Heart left ventricle (tissue), 16 donors: ENCODE measurements around the gene HEPACAM. TPM values are rescaled to one million over a fixed set of nuclear protein-coding genes. Genes with fewer than 3 reads are reported as not detected.

Experiments used
- ATAC-seq, 4 donors: fragments of 200-7000 bp; cut with Tn5 transposase; one replicate each; pipeline ENCODE4 v1.9.1; 2020 to 2022; ENCODE audit warnings: moderate library complexity in 4 of 4, mild to moderate bottlenecking in 3 of 4, moderate number of reproducible peaks in 1 of 4
- DNase-seq, 5 donors: peaks; one replicate each; pipeline ENCODE4 v3.0.0-alpha.2; 2020
- H3K27ac ChIP-seq, 12 donors: fragments of 200-600 bp; sonication (generic) in 4 of 12; one replicate each; pipeline versions ENCODE4 v1.5.0 to v1.8.0; 2016 to 2022; ENCODE audit warnings: mild to moderate bottlenecking in 2 of 12
- H3K27me3 ChIP-seq, 9 donors: fragments of 200-600 bp; sonication (generic) in 2 of 9; one replicate each; pipeline versions ENCODE4 v1.5.1 to v1.8.0; 2016 to 2022; ENCODE audit warnings: mild to moderate bottlenecking in 3 of 9
- H3K36me3 ChIP-seq, 9 donors: fragments of 200-600 bp; sonication (generic) in 2 of 9; one replicate each; pipeline versions ENCODE4 v1.5.0 to v1.8.0; 2018 to 2022; ENCODE audit warnings: mild to moderate bottlenecking in 2 of 9
- H3K4me1 ChIP-seq, 12 donors: fragments of 200-600 bp; sonication (generic) in 4 of 12; one replicate each; pipeline versions ENCODE4 v1.5.0 to v1.8.0; 2016 to 2022; ENCODE audit warnings: mild to moderate bottlenecking in 3 of 12
- H3K4me3 ChIP-seq, 12 donors: fragments of 200-600 bp; sonication (generic) in 4 of 12; one replicate each; pipeline versions ENCODE4 v1.5.0 to v1.8.0; 2017 to 2022; ENCODE audit warnings: mild to moderate bottlenecking in 9 of 12, moderate library complexity in 4 of 12
- H3K9me3 ChIP-seq, 12 donors: fragments of 200-600 bp; sonication (generic) in 4 of 12; one replicate each; pipeline versions ENCODE4 v1.5.0 to v1.8.0; 2016 to 2022; ENCODE audit warnings: mild to moderate bottlenecking in 1 of 12
- POLR2A ChIP-seq, 2 donors: fragments of 450-650 bp; IDR thresholded peaks; one replicate each; pipeline ENCODE4 v1.6.1; 2017; ENCODE audit warnings: antibody characterized with exemption in 2 of 2, mild to moderate bottlenecking in 2 of 2, moderate library complexity in 2 of 2
- WGBS, 4 donors: extraction: QIAGEN DNeasy Blood & Tissue Kit in 2 of 4; methylation state at CpG; one replicate each; pipeline versions ENCODE4 v1.1.5 to v1.1.7; 2013 to 2018; 5-methylcytosine and 5-hydroxymethylcytosine counted together
- intact Hi-C, 10 donors: fragments of 100-400 bp; cut with DNase I; formaldehyde crosslinking; loops; one replicate each; pipeline versions ENCODE4 v1.11.1 to v1.14.2; 2022
- polyA plus RNA-seq, 2 donors: library from polyadenylated mRNA; stranded (reverse); fragments of 200-250 nt; gene quantifications; one replicate each; pipeline ENCODE4 v1.2.3, GENCODE V29; 2013
- total RNA-seq, 9 donors: library from RNA; depleted of rRNA in 2 of 9; stranded (reverse); fragments of >200 nt in 2 of 9; fragmentation: NEBNext Ultra II Directional in 3 of 9; extraction: Animal tissue kit (Norgen Biotek cat#: 25700) in 3 of 9; gene quantifications; one replicate each; pipeline versions ENCODE4 v1.1.0 to v1.2.4, GENCODE V29; 2016 to 2023
- TF ChIP-seq, protein P1 (sequence below), 12 donors: fragments of 200-600 bp; sonication (generic) in 4 of 12; IDR thresholded peaks; one replicate each; pipeline versions ENCODE4 v1.5.0 to v1.8.0; 2018 to 2022; ENCODE audit warnings: antibody characterized with exemption in 12 of 12, mild to moderate bottlenecking in 5 of 12
- donor health status: ischemic (EF 13 %, LVEDD 7.1; RV severe dilation, severe dysfunction).
- donor health status: healthy with polysubstance abuse.
- donor health status: DM: no; HTN: yes; CAD: no.
- donor health status: DM: no; HTN: no; CAD: no.
- donor health status: ischemic (EF 25% LVEDD 6.9; RV normal size, moderate dysfunction).
- donor health status: ischemic (EF 25% LVEDD 5.7; RV mildly dilated, moderate dysfunction).
- donor health status: healthy.
- donor health status: DM: yes; HTN: yes; CAD: no.
- donor health status: ischemic (EF 35%, LVEDD 5.7; RV mildly dilated, moderate dysfunction).
- donor health status: nonischemic (EF 11% LVEDD 7.7; RV severe dilation, severe dysfunction).
- donor health status: DM: yes; HTN: yes; CAD: no.
- donor health status: PGD.
- donor health status: ischemic (EF 29% LVEDD 5.4; RV normal size, mild dysfunction).
- donor health status: nonischemic (EF 23%, LVEDD 6.1; RV moderate dilation, normal function).

The HEPACAM gene
- total and polyA plus RNA-seq, 11 donors = 0.07 to 2.6 (median 0.38) TPM; not detected in 4

DNA sequence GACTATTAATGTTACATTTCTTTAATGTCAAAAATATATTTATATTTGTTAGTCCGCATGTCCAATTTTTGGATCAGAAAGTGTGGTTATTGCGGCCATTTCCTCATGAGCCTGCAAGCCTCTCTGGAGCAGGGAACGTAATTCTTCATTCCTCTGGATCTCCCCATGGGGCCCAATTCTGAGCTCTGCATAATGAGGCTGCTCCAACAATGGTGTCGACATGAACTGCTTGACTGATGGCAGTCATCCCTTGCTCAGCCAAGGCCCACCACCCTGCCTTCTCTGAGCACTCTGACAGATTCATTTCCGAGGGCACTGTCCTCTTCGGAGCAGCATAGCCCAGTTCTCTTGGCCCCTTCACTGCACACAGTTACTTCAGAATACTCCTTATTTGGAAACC is 3.1 kb upstream of the HEPACAM start:
- 70 to 76% (median 75%) methylated on average over 6 of the region's 6 CpGs for WGBS, 4 donors
- H3K27me3 ChIP-seq = peaks cover 0 to 6% (median 0%) of the 10 kb centered on the region in 9 donors
- ATAC-seq = no peak
- no peaks in the 10 kb centered on the region for H3K36me3 ChIP-seq
- no peaks in the 10 kb centered on the region for H3K9me3 ChIP-seq
- DNase-seq = no peak
- H3K4me3 ChIP-seq = no peak overlapping the region
- intact Hi-C loops = no loop called here
- H3K4me1 ChIP-seq = no peaks in the 10 kb centered on the region
- H3K27ac ChIP-seq = no peak overlapping the region
- no peak for TF ChIP-seq POLR2A (IDR thresholded peaks at IDR 0.05)
- TF ChIP-seq, protein P1, sequence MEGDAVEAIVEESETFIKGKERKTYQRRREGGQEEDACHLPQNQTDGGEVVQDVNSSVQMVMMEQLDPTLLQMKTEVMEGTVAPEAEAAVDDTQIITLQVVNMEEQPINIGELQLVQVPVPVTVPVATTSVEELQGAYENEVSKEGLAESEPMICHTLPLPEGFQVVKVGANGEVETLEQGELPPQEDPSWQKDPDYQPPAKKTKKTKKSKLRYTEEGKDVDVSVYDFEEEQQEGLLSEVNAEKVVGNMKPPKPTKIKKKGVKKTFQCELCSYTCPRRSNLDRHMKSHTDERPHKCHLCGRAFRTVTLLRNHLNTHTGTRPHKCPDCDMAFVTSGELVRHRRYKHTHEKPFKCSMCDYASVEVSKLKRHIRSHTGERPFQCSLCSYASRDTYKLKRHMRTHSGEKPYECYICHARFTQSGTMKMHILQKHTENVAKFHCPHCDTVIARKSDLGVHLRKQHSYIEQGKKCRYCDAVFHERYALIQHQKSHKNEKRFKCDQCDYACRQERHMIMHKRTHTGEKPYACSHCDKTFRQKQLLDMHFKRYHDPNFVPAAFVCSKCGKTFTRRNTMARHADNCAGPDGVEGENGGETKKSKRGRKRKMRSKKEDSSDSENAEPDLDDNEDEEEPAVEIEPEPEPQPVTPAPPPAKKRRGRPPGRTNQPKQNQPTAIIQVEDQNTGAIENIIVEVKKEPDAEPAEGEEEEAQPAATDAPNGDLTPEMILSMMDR (IDR thresholded peaks at IDR 0.05) = no peak

DNA sequence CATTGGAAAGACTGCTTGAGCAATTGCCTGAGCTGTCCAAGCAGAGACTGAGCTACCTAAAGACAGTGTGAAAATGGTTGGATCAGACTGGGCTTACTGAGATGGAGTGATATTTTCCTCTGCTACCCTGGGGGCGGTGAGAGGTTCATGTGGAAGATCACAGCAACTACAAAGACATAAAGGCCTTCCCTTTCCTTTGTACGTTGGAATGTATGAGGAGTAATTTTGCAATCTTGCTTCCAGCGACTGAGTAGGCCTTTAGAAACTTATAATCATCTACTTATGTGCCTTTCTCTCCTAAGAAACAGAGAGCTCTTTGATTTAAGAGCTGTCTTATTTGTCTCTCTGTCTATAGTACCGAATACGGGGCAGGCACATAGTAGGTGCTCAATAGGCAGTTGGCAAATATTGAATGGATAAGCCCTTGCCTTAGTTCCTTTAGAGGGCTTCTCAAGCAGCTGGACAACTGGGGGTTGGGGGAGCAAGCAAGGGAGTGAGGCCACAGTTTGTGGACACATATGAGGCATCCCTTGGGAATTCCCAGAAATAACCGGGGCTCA is 2.4 kb upstream of the HEPACAM start:
- Histone ChIP-seq H3K27me3 (peaks cover 0 to 6% (median 0%) of the 10 kb centered on the region in 9 donors), H3K27ac (no peak overlapping the region), H3K36me3 (no peaks in the 10 kb centered on the region), H3K4me3 (no peak overlapping the region), H3K4me1 (no peaks in the 10 kb centered on the region), H3K9me3 (no peaks in the 10 kb centered on the region)
- DNase-seq (no peak), ATAC-seq (no peak)
- WGBS, 4 donors = 77 to 81% (median 80%) methylated on average over 6 of the region's 6 CpGs
- no peak for TF ChIP-seq POLR2A (IDR thresholded peaks at IDR 0.05)
- TF ChIP-seq, protein P1 (IDR thresholded peaks at IDR 0.05) = no peak
- intact Hi-C loops = no loop called here

DNA sequence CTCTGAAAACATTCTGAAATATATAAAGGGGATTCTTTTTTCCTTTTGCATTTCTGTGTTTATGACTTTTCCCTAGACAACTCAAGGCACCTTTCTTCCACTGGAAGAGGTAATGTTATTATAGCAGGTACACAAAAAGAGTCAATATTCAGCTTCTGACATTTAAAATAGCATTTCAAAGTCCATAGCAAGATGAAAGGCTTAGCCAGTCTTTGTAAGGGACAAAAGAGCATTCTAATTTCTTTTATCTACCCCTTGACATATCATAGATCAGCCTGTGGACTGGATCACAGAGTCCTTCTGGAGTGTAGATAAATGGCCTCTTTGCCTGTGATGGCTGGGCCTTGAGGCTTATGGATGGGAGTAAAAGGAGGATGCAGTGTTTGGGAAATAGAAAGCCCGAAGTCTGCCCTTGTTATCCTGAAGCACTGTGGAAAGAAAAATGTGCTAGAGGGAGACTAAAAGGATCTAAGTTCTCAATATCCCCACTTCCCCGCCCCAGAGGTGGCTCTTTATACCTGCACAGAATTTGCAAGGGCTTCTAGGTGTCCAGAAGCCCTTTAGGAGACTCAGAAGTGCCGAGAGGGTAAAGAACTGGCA is 1.6 kb upstream of the HEPACAM start:
- WGBS, 4 donors = 77 to 86% (median 84%) methylated on average over 3 of the region's 3 CpGs
- H3K36me3 ChIP-seq = no peaks in the 10 kb centered on the region
- intact Hi-C loops = no loop called here

DNA sequence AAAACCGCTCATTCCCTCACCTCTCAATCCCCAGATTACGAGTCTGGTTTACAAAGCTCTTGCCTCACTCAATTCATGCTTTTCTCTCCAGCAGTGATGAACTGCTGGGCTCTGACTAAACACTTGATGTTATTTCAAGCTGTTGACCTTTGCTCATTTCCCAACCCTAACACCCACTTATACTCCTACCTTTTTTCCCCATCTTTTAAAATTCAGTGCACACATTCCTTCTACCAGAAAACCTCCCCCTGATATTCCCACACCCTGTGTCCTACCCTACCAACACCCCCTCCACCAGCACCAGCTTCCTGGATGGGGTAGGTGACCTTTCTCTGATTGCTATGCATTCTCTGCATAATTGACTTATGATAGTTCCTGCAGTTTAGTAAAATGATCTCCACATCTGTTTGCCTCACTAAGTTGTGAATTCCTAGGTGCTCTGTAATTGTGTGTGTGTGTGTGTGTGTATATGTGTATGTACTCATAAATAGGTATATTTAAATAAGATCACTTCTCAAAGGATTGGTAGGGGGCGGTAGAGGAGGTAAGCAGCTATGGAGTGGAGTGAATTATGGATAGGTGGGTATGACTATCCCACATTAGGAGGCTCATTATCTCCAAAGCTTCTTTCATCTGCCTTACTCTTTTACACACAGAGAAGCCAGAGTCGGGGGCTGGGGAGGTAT is 842 bp downstream of the HEPACAM start:
- no peak overlapping the region for H3K4me3 ChIP-seq
- H3K27me3 ChIP-seq = peaks cover 0 to 6% (median 0%) of the 10 kb centered on the region in 9 donors
- 75 to 81% (median 78%) methylated on average over 4 of the region's 4 CpGs for WGBS, 4 donors
- DNase-seq (no peak), ATAC-seq (no peak)
- intact Hi-C loops = no loop called here
- no peaks in the 10 kb centered on the region for H3K9me3 ChIP-seq
- no peaks in the 10 kb centered on the region for H3K36me3 ChIP-seq
- TF ChIP-seq, protein P1 (IDR thresholded peaks at IDR 0.05) = no peak
- TF ChIP-seq POLR2A (IDR thresholded peaks at IDR 0.05) = no peak
- no peaks in the 10 kb centered on the region for H3K4me1 ChIP-seq
- H3K27ac ChIP-seq = no peak overlapping the region

More for the DNA sequence above, 1.6 kb upstream of the HEPACAM start:
- no peak for DNase-seq
- Histone ChIP-seq H3K27ac (no peak overlapping the region), H3K9me3 (no peaks in the 10 kb centered on the region), H3K27me3 (peaks cover 0 to 6% (median 0%) of the 10 kb centered on the region in 9 donors), H3K4me1 (no peaks in the 10 kb centered on the region), H3K4me3 (no peak overlapping the region)
- no peak for TF ChIP-seq POLR2A (IDR thresholded peaks at IDR 0.05)
- TF ChIP-seq, protein P1 (IDR thresholded peaks at IDR 0.05) = no peak
- no peak for ATAC-seq
